Breast epithelium (tissue), 3 donors: ENCODE results near the gene IGSF9.

Experiments used
- POLR2A ChIP-seq: fragments of 450-650 bp; IDR thresholded peaks from one replicate; pipeline ENCODE4 v1.6.1; 2016; ENCODE audit warnings: antibody characterized with exemption, mild to moderate bottlenecking, moderate library complexity
- POLR2AphosphoS5 ChIP-seq, 3 donors: sonication (generic); formaldehyde crosslinking; IDR thresholded peaks; one replicate each; pipeline ENCODE4 v1.6.1; 2017; ENCODE audit warnings: antibody characterized with exemption in 3 of 3
- TF ChIP-seq, protein P1 (sequence below), 3 donors: fragments of 450-650 bp; IDR thresholded peaks; one replicate each; pipeline ENCODE4 v1.5.1; 2016 to 2017; ENCODE audit warnings: antibody characterized with exemption in 3 of 3, mild to moderate bottlenecking in 3 of 3, moderate library complexity in 3 of 3

DNA sequence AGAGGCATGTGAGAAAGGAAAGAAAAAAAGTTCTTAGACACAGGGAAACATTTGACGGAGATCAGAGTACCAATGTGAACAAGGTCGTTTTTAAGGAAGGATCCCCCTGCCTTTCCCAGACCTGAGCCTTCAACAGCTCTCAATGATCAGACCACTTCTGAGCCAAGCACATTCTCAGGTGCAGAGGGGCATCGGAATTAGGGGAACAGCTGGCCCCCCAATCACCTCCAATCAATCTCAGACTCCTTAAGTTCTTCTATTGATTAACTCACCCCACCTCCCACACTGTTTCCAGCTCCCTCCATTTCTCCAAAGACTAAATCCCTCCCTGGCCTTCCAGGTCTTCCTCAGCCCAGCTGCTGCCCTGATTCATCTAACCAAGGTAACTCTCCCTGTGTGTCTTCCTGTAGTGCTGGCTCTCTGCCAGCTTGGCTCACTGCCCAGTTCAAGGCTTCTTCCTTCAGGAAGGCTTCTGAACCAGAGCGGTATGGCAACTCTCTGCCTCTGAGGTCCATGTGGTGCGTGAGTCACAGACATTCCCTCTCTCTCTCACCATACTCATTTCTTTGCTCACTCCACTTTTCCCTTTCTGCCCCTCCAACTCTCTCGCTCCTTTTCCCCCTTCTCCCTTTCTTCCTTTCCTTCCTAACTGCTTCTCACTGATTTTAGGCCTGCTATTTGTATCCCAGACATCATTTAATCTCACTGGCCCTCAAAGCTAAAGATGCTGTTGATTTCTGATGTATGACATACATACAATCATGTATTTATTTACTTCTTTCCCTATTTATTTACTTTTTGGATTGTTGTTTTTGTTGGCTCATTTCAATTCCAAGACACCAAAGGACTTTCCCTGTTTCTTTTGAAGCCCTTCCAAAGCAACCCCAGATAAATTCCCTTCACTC, 63.5 kb downstream of the IGSF9 start:
- TF ChIP-seq, protein P1, sequence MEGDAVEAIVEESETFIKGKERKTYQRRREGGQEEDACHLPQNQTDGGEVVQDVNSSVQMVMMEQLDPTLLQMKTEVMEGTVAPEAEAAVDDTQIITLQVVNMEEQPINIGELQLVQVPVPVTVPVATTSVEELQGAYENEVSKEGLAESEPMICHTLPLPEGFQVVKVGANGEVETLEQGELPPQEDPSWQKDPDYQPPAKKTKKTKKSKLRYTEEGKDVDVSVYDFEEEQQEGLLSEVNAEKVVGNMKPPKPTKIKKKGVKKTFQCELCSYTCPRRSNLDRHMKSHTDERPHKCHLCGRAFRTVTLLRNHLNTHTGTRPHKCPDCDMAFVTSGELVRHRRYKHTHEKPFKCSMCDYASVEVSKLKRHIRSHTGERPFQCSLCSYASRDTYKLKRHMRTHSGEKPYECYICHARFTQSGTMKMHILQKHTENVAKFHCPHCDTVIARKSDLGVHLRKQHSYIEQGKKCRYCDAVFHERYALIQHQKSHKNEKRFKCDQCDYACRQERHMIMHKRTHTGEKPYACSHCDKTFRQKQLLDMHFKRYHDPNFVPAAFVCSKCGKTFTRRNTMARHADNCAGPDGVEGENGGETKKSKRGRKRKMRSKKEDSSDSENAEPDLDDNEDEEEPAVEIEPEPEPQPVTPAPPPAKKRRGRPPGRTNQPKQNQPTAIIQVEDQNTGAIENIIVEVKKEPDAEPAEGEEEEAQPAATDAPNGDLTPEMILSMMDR (IDR thresholded peaks at IDR 0.05): no peak
- TF ChIP-seq POLR2A: no peak
- TF ChIP-seq POLR2AphosphoS5 (IDR thresholded peaks at IDR 0.05): peak in 2 of 3 donors; percentile 51 to 72
